ENCODE results near the gene MAGI2. TPM values are rescaled to one million over a fixed set of nuclear protein-coding genes. Genes with fewer than 3 reads are reported as not detected.

Gene MAGI2
- total RNA-seq, 4 donors from 2014 or later, result 7.8 to 44.7 (median 21.1) TPM

DNA sequence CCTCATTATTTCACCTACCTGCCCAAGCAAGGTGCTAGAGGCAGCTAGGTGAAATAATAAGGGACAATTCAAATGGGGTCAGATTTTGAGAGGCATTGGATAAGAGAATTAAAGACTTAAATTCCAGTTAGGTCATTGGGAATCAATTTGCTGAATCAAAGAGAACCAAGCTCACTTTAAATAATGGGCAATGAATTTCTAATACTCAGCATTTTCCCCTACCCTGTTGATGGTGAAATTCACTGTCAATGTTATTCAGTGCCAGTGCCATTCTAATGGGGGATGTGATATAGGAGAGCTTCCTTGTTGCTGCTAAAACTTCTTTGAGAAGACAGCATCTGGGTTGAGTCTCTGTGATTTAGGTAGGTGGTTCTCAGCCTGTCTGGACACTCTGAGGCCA lies 1145.6 kb downstream of the MAGI2 start:
- H3K27ac ChIP-seq, result no peak overlapping the region
- H3K4me3 ChIP-seq, result no peak overlapping the region
- H3K4me1 ChIP-seq, result no peaks in the 10 kb centered on the region
- no peaks in the 10 kb centered on the region for H3K9me3 ChIP-seq
- TF ChIP-seq EP300 (IDR thresholded peaks at IDR 0.05), result no peak
- TF ChIP-seq, protein P1, sequence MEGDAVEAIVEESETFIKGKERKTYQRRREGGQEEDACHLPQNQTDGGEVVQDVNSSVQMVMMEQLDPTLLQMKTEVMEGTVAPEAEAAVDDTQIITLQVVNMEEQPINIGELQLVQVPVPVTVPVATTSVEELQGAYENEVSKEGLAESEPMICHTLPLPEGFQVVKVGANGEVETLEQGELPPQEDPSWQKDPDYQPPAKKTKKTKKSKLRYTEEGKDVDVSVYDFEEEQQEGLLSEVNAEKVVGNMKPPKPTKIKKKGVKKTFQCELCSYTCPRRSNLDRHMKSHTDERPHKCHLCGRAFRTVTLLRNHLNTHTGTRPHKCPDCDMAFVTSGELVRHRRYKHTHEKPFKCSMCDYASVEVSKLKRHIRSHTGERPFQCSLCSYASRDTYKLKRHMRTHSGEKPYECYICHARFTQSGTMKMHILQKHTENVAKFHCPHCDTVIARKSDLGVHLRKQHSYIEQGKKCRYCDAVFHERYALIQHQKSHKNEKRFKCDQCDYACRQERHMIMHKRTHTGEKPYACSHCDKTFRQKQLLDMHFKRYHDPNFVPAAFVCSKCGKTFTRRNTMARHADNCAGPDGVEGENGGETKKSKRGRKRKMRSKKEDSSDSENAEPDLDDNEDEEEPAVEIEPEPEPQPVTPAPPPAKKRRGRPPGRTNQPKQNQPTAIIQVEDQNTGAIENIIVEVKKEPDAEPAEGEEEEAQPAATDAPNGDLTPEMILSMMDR (IDR thresholded peaks at IDR 0.05), result no peak
- TF ChIP-seq POLR2AphosphoS5 (IDR thresholded peaks at IDR 0.05), result no peak
- no peak for TF ChIP-seq POLR2A (IDR thresholded peaks at IDR 0.05)
- no peak for ATAC-seq
- no peaks in the 10 kb centered on the region for H3K27me3 ChIP-seq
- no peaks in the 10 kb centered on the region for H3K36me3 ChIP-seq

DNA sequence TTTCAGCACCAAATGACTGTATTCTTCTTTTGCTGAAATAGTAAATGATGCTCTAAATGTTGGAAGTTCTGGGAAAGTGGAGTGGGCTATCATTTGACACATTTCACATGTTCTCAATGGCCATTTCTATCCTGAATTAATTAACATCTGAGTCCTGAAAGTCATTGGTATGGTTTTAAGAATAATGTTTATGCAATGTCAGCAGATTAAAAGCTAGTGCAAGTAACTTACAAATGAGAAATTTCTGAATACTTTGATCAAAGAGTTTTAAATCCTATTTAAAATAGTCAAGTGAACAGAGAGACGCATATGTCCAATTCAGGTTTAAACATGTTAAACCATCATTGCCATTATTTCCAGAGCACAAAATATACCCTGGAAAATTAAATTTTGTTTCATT lies 1146.8 kb downstream of the MAGI2 start:
- H3K36me3 ChIP-seq, result no peaks in the 10 kb centered on the region
- H3K9me3 ChIP-seq, result no peaks in the 10 kb centered on the region
- H3K4me1 ChIP-seq, result no peaks in the 10 kb centered on the region
- H3K27ac ChIP-seq, result no peak overlapping the region
- WGBS, 2 donors (ENCODE audit: low coverage in 1 of 2), result 92 to 100% methylated on average over 1 of the region's 1 CpG
- no peaks in the 10 kb centered on the region for H3K27me3 ChIP-seq
- no peak overlapping the region for H3K4me3 ChIP-seq
- no peak for ATAC-seq
- TF ChIP-seq, protein P1 (IDR thresholded peaks at IDR 0.05), result no peak
- TF ChIP-seq POLR2A (IDR thresholded peaks at IDR 0.05) (no peak), POLR2AphosphoS5 (IDR thresholded peaks at IDR 0.05) (no peak), EP300 (IDR thresholded peaks at IDR 0.05) (no peak)

DNA sequence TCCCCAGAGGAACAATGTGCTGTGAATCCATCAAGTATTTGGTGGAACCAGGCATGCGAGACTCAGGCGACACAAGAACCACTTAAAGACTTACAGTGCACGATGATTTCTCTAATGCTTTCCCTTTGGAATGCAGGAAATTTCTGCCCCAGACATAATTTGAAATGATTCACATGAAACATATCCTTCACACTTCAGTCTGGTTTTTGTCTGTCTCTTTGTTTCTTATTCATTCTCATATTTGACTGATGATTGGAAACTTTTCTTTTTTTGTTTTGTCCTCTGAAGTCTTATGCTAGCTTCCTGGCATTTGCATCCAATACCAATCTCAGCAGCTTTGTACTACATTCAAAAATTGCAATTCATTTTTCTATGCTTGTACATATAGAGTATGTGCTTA lies 1152.1 kb downstream of the MAGI2 start:
- Histone ChIP-seq H3K9me3 (no peaks in the 10 kb centered on the region), H3K4me3 (no peak overlapping the region), H3K27me3 (no peaks in the 10 kb centered on the region), H3K36me3 (no peaks in the 10 kb centered on the region), H3K27ac (no peak overlapping the region), H3K4me1 (no peaks in the 10 kb centered on the region)
- WGBS, 2 donors (ENCODE audit: low coverage in 1 of 2), result 44 to 48% methylated on average over 3 of the region's 3 CpGs
- no peak for ATAC-seq
- no peak for TF ChIP-seq POLR2AphosphoS5 (IDR thresholded peaks at IDR 0.05)
- no peak for TF ChIP-seq POLR2A (IDR thresholded peaks at IDR 0.05)
- TF ChIP-seq, protein P1 (IDR thresholded peaks at IDR 0.05), result no peak
- TF ChIP-seq EP300 (IDR thresholded peaks at IDR 0.05), result no peak

DNA sequence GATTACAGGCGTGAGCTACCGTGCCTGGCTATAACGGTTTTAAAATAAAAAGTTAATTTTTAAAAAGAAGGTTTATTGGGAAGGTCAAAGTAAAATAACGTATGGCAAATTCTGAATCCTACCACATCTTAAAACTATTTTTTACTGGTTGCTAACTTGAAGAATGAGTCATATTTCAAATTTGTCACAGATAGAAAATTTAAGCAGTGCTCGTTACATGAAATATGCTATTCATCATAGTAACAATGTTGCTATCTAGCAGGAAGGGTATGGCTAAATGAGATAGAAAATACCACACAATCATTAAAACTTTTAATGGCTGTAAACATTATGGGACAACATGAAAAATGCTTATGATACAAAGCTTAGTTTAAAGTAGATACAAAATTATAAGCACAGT lies 1154.4 kb downstream of the MAGI2 start:
- Histone ChIP-seq H3K36me3 (no peaks in the 10 kb centered on the region), H3K9me3 (no peaks in the 10 kb centered on the region), H3K4me1 (no peaks in the 10 kb centered on the region), H3K4me3 (no peak overlapping the region), H3K27ac (no peak overlapping the region), H3K27me3 (no peaks in the 10 kb centered on the region)
- no peak for ATAC-seq
- TF ChIP-seq POLR2AphosphoS5 (IDR thresholded peaks at IDR 0.05) (no peak), EP300 (IDR thresholded peaks at IDR 0.05) (no peak), POLR2A (IDR thresholded peaks at IDR 0.05) (no peak)
- TF ChIP-seq, protein P1 (IDR thresholded peaks at IDR 0.05), result no peak
- 66 to 83% methylated on average over 1 to 5 of the region's 5 CpGs for WGBS, 2 donors (ENCODE audit: low coverage in 1 of 2)

DNA sequence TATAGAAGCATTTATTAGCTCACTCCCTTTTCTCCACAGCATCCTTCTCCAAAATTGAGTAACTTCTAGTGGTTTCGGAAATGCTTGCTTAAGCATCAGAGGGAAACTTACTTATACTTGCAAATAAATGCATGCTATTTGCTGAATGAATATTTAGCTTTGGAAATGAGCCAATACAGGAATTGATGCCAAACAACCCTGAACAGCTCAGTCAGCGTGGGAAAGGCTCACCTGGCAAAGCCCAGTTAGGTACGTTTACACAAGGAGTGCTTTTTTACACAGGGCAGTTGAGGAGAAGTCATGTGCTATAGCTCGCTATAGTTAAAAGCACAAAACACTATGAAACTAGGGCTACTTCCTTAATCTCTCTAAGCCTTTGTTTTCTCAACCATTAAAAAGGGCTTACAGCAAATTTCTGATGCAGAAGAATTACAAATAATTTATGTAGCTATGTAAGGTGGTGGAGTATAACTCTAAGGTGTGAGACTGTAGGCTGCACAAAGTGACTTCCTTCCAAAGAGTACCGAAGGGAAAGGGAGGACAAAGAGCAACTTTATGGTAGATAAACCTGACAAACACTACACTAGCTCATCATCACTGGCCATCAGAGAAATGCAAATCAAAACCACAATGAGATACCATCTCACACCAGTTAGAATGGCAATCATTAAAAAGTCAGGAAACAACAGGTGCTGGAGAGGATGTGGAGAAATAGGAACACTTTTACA lies 1156.7 kb downstream of the MAGI2 start:
- Histone ChIP-seq H3K9me3 (no peaks in the 10 kb centered on the region), H3K27ac (no peak overlapping the region), H3K27me3 (no peaks in the 10 kb centered on the region), H3K4me1 (no peaks in the 10 kb centered on the region), H3K36me3 (no peaks in the 10 kb centered on the region), H3K4me3 (no peak overlapping the region)
- WGBS, 2 donors (ENCODE audit: low coverage in 1 of 2), result 72 to 74% methylated on average over 3 of the region's 5 CpGs
- TF ChIP-seq EP300 (IDR thresholded peaks at IDR 0.05) (no peak), POLR2AphosphoS5 (IDR thresholded peaks at IDR 0.05) (no peak), POLR2A (IDR thresholded peaks at IDR 0.05) (no peak)
- TF ChIP-seq, protein P1 (IDR thresholded peaks at IDR 0.05), result no peak
- no peak for ATAC-seq
